Measurements from ENCODE around the gene LRP11.
A peak's percentile ranks its signal among the peaks of the same experiment; 100 is the strongest.
"Not testable (repeated sequence)": the region's sequence is repeated elsewhere in the genome, so short reads cannot be mapped to it uniquely, and the experiment has no call there.

Gene LRP11

GRCh38 chr6:149897855-149898744 lies 33.9 kb upstream of the LRP11 start, which contains the start of gene RAET1E:
Gene RAET1E (minus strand): TSS chr6:149898113. CDS start chr6:149890901, 7,212 bp downstream.
- DNase-seq, result no peak

- DNase-seq, result no peak
Observed at GRCh38 chr6:149897015-149897697, 33.0 kb upstream of the LRP11 start.

- DNase-seq, result no peak
Observed at GRCh38 chr6:149896491-149896890, 32.3 kb upstream of the LRP11 start.

GRCh38 chr6:149895833-149896271 lies 31.7 kb upstream of the LRP11 start:
- DNase-seq, result no peak

GRCh38 chr6:149895048-149895590 lies 31.0 kb upstream of the LRP11 start:
- peak; percentile 5 for DNase-seq

- not testable (repeated sequence) for DNase-seq
Observed at GRCh38 chr6:149891864-149892263, 27.7 kb upstream of the LRP11 start.

GRCh38 chr6:149891259-149891658 lies 27.1 kb upstream of the LRP11 start:
- DNase-seq, result no peak

GRCh38 chr6:149890629-149891045 lies 26.5 kb upstream of the LRP11 start:
- no peak for DNase-seq

- no peak for DNase-seq
Observed at GRCh38 chr6:149889326-149889725, 25.2 kb upstream of the LRP11 start.

GRCh38 chr6:149888659-149889058 lies 24.5 kb upstream of the LRP11 start:
- DNase-seq, result no peak

GRCh38 chr6:149888093-149888492 lies 23.9 kb upstream of the LRP11 start:
- no peak for DNase-seq

- DNase-seq, result no peak
Observed at GRCh38 chr6:149887343-149887742, 23.2 kb upstream of the LRP11 start.

GRCh38 chr6:149885888-149886287 lies 21.7 kb upstream of the LRP11 start:
- DNase-seq, result no peak

GRCh38 chr6:149884617-149885016 lies 20.5 kb upstream of the LRP11 start:
- no peak for DNase-seq

- no peak for DNase-seq
Observed at GRCh38 chr6:149884215-149884614, 20.1 kb upstream of the LRP11 start.

- DNase-seq, result no peak
Observed at GRCh38 chr6:149881860-149882259, 17.7 kb upstream of the LRP11 start.

GRCh38 chr6:149881066-149881766 lies 17.1 kb upstream of the LRP11 start:
- DNase-seq, result no peak

GRCh38 chr6:149877659-149878058 lies 13.5 kb upstream of the LRP11 start:
- DNase-seq, result no peak

GRCh38 chr6:149876241-149876933 lies 12.2 kb upstream of the LRP11 start:
- no peak for DNase-seq

- no peak for DNase-seq
Observed at GRCh38 chr6:149872233-149872632, 8.1 kb upstream of the LRP11 start.

GRCh38 chr6:149871182-149871581 lies 7.0 kb upstream of the LRP11 start:
- DNase-seq, result no peak

- DNase-seq, result no peak
Observed at GRCh38 chr6:149869275-149869892, 5.2 kb upstream of the LRP11 start.
